ENCODE measurements around the gene PAIP2. TPM values are rescaled to one million over a fixed set of nuclear protein-coding genes. Genes with fewer than 3 reads are reported as not detected.

The PAIP2 gene
- total and polyA plus RNA-seq, 4 donors = 55.6 to 83.1 (median 70.6) TPM

- WGBS, 2 donors = 73 to 83% methylated on average over 7 of the region's 7 CpGs
- no peak overlapping the region for H3K9ac ChIP-seq (ENCODE audit: insufficient read depth in 1 of 2, low read length in 2 of 2)
- H3K36me3 ChIP-seq (ENCODE audit: control insufficient read depth in 4 of 4, insufficient read depth in 4 of 4, low read length in 4 of 4) = peaks cover 11 to 24% (median 22%) of the 10 kb centered on the region in 4 donors
- TF ChIP-seq CTCF (IDR thresholded peaks at IDR 0.05; ENCODE audit: control extremely low read depth, extremely low read depth) = no peak
- H3K27ac ChIP-seq (ENCODE audit: low read depth in 1 of 2, low read length in 1 of 2) = no peak overlapping the region
- H3K9me3 ChIP-seq (ENCODE audit: control insufficient read depth in 4 of 4, insufficient read depth in 3 of 4, low read length in 3 of 4) = no peaks in the 10 kb centered on the region
- DNase-seq = no peak
- ATAC-seq (ENCODE audit: insufficient read depth, low FRiP score) = no peak
- H3K27me3 ChIP-seq (ENCODE audit: control insufficient read depth in 3 of 3, insufficient read depth in 3 of 3, low read length in 2 of 3) = no peaks in the 10 kb centered on the region
- H3K4me1 ChIP-seq (ENCODE audit: control insufficient read depth in 5 of 5, insufficient read depth in 5 of 5, low read length in 5 of 5) = peaks cover 0 to 3% (median 0%) of the 10 kb centered on the region in 5 donors
- H3K4me3 ChIP-seq = no peak overlapping the region
These were observed 30.1 kb downstream of the PAIP2 start for GRCh38 chr5:139371482-139372435.

GRCh38 chr5:139374909-139375308 lies 33.3 kb downstream of the PAIP2 start:
- Histone ChIP-seq H3K4me1 (ENCODE audit: control insufficient read depth in 5 of 5, insufficient read depth in 5 of 5, low read length in 5 of 5) (peaks cover 0 to 3% (median 0%) of the 10 kb centered on the region in 5 donors), H3K9me3 (ENCODE audit: control insufficient read depth in 4 of 4, insufficient read depth in 3 of 4, low read length in 3 of 4) (no peaks in the 10 kb centered on the region), H3K9ac (ENCODE audit: insufficient read depth in 1 of 2, low read length in 2 of 2) (no peak overlapping the region), H3K27me3 (ENCODE audit: control insufficient read depth in 3 of 3, insufficient read depth in 3 of 3, low read length in 2 of 3) (no peaks in the 10 kb centered on the region), H3K4me3 (no peak overlapping the region), H3K36me3 (ENCODE audit: control insufficient read depth in 4 of 4, insufficient read depth in 4 of 4, low read length in 4 of 4) (peaks cover 6 to 21% (median 9%) of the 10 kb centered on the region in 4 donors), H3K27ac (ENCODE audit: low read depth in 1 of 2, low read length in 1 of 2) (no peak overlapping the region)
- 94 to 97% methylated on average over 2 of the region's 2 CpGs for WGBS, 2 donors
- TF ChIP-seq CTCF (IDR thresholded peaks at IDR 0.05; ENCODE audit: control extremely low read depth, extremely low read depth) = no peak
- DNase-seq = no peak
- ATAC-seq (ENCODE audit: insufficient read depth, low FRiP score) = no peak

- H3K4me1 ChIP-seq (ENCODE audit: control insufficient read depth in 5 of 5, insufficient read depth in 5 of 5, low read length in 5 of 5) = peaks cover 0 to 3% (median 0%) of the 10 kb centered on the region in 5 donors
- no peak overlapping the region for H3K27ac ChIP-seq (ENCODE audit: low read depth in 1 of 2, low read length in 1 of 2)
- H3K36me3 ChIP-seq (ENCODE audit: control insufficient read depth in 4 of 4, insufficient read depth in 4 of 4, low read length in 4 of 4) = peaks cover 3 to 17% (median 7%) of the 10 kb centered on the region in 4 donors
- ATAC-seq (ENCODE audit: insufficient read depth, low FRiP score) (no peak), DNase-seq (no peak)
- no peak for TF ChIP-seq CTCF (IDR thresholded peaks at IDR 0.05; ENCODE audit: control extremely low read depth, extremely low read depth)
- H3K9me3 ChIP-seq (ENCODE audit: control insufficient read depth in 4 of 4, insufficient read depth in 3 of 4, low read length in 3 of 4) = no peaks in the 10 kb centered on the region
- no peaks in the 10 kb centered on the region for H3K27me3 ChIP-seq (ENCODE audit: control insufficient read depth in 3 of 3, insufficient read depth in 3 of 3, low read length in 2 of 3)
- WGBS, 2 donors = 82 to 93% methylated on average over 7 of the region's 7 CpGs
- no peak overlapping the region for H3K9ac ChIP-seq (ENCODE audit: insufficient read depth in 1 of 2, low read length in 2 of 2)
- no peak overlapping the region for H3K4me3 ChIP-seq
These were observed 34.7 kb downstream of the PAIP2 start for GRCh38 chr5:139376364-139376763.
